GM23338 (cell line): ENCODE data around the gene OSCAR. TPM values are rescaled to one million over a fixed set of nuclear protein-coding genes. Genes with fewer than 3 reads are reported as not detected.

Source experiments
- ATAC-seq: fragments of 200-7000 bp; cut with Tn5 transposase; 3 replicates; pipeline ENCODE4 v1.9.1; 2020
- DNase-seq: peaks from one replicate; pipeline ENCODE4 v3.0.0-alpha.2; 2015; ENCODE audit warnings: low spot score
- H2AFZ ChIP-seq: fragments of 200-600 bp; sonication (generic); 2 replicates; pipeline ENCODE4 v1.8.0; 2016; ENCODE audit warnings: antibody characterized with exemption, mild to moderate bottlenecking, moderate library complexity
- H3F3A ChIP-seq: fragments of 200-600 bp; sonication (generic); replicated peaks from 2 replicates; pipeline ENCODE4 v1.8.0; 2017; ENCODE audit warnings: antibody characterized with exemption, mixed run types, low read depth
- H3K27ac ChIP-seq: fragments of 200-600 bp; sonication (generic); 2 replicates; pipeline ENCODE4 v1.6.1; 2016; ENCODE audit warnings: low read depth
- H3K27me3 ChIP-seq: fragments of 200-600 bp; sonication (generic); 2 replicates; pipeline ENCODE4 v1.8.0; 2016; ENCODE audit warnings: mild to moderate bottlenecking, mixed run types, moderate library complexity; ENCODE audit not compliant: insufficient read depth
- H3K36me3 ChIP-seq: fragments of 200-600 bp; sonication (generic); 2 replicates; pipeline ENCODE4 v1.8.0; 2016; ENCODE audit warnings: mild to moderate bottlenecking; ENCODE audit not compliant: insufficient read depth
- H3K4me1 ChIP-seq: fragments of 200-600 bp; sonication (generic); 2 replicates; pipeline ENCODE4 v1.8.0; 2016; ENCODE audit warnings: mild to moderate bottlenecking, moderate library complexity; ENCODE audit not compliant: insufficient read depth
- H3K4me2 ChIP-seq: fragments of 200-600 bp; sonication (generic); 2 replicates; pipeline ENCODE4 v1.7.1; 2017; ENCODE audit warnings: mixed run types
- H3K4me3 ChIP-seq: fragments of 200-600 bp; sonication (generic); 2 replicates; pipeline ENCODE4 v1.6.1; 2016; ENCODE audit warnings: mixed run types
- H3K79me2 ChIP-seq: fragments of 200-600 bp; sonication (generic); replicated peaks from 2 replicates; pipeline ENCODE4 v1.8.0; 2017; ENCODE audit warnings: mild to moderate bottlenecking; ENCODE audit not compliant: insufficient read depth
- H3K9me2 ChIP-seq: fragments of 200-600 bp; sonication (generic); 2 replicates; pipeline ENCODE4 v1.8.0; 2017; ENCODE audit not compliant: insufficient read depth
- H4K20me1 ChIP-seq: fragments of 200-600 bp; sonication (generic); replicated peaks from 2 replicates; pipeline ENCODE4 v1.8.0; 2017; ENCODE audit warnings: mild to moderate bottlenecking; ENCODE audit not compliant: insufficient read depth
- H3K27ac Mint-ChIP-seq: 2 replicates; pipeline ENCODE4 v1.8.0; 2020; ENCODE audit warnings: inconsistent platforms, mild to moderate bottlenecking, moderate library complexity, mixed read lengths
- H3K27me3 Mint-ChIP-seq: 3 replicates; pipeline ENCODE4 v1.8.0; 2022; ENCODE audit warnings: low read depth, mild to moderate bottlenecking, moderate library complexity, mixed read lengths, inconsistent platforms; ENCODE audit not compliant: insufficient read depth, poor library complexity
- H3K36me3 Mint-ChIP-seq: 3 replicates; pipeline ENCODE4 v1.8.0; 2021; ENCODE audit warnings: low read depth, mild to moderate bottlenecking, inconsistent platforms, moderate library complexity, mixed read lengths
- H3K4me1 Mint-ChIP-seq: 3 replicates; pipeline ENCODE4 v1.8.0; 2020; ENCODE audit warnings: mild to moderate bottlenecking, inconsistent platforms, mixed read lengths
- H3K4me3 Mint-ChIP-seq: 3 replicates; pipeline ENCODE4 v1.8.0; 2021; ENCODE audit warnings: moderate library complexity, mild to moderate bottlenecking, inconsistent platforms, mixed read lengths
- H3K9me3 Mint-ChIP-seq: 3 replicates; pipeline ENCODE4 v1.8.0; 2020; ENCODE audit warnings: moderate library complexity, mild to moderate bottlenecking, inconsistent platforms, mixed read lengths
- EZH2 ChIP-seq: fragments of 200-600 bp; sonication (generic); IDR thresholded peaks from one replicate; pipeline ENCODE4 v1.8.0; 2017; ENCODE audit warnings: antibody characterized with exemption, mild to moderate bottlenecking, low read depth; ENCODE audit not compliant: unreplicated experiment
- POLR2AphosphoS5 ChIP-seq: IDR thresholded peaks from 2 replicates; pipeline ENCODE4 v1.6.1; 2016; ENCODE audit warnings: antibody characterized with exemption, low read depth
- ZNF331 ChIP-seq: fragments of 250-450 bp; sonication (Bioruptor Pico); IDR thresholded peaks from 2 replicates; pipeline ENCODE4 v1.5.0; 2020; ENCODE audit warnings: low read depth, mild to moderate bottlenecking, moderate library complexity
- polyA plus RNA-seq: library from polyadenylated mRNA; unstranded; fragments of >200 nt; fragmentation: Nextera tagmentation; extraction: Ambion mirVana; gene quantifications from 2 replicates; pipeline ENCODE4 v1.2.1, GENCODE V29; 2016
- total RNA-seq: library from RNA; depleted of rRNA; stranded (reverse); fragments of >200 nt; shearing (Covaris generic); gene quantifications from 2 replicates; pipeline ENCODE4 v1.2.3, GENCODE V29; 2014
- TF ChIP-seq, protein P1 (sequence below): fragments of 250-450 bp; sonication (Bioruptor Pico); IDR thresholded peaks from 2 replicates; pipeline ENCODE4 v1.5.0; 2020; ENCODE audit warnings: mild to moderate bottlenecking, moderate library complexity
- TF ChIP-seq, protein P2 (sequence below): IDR thresholded peaks from one replicate; pipeline ENCODE4 v1.6.1; 2018; ENCODE audit warnings: antibody characterized with exemption; ENCODE audit not compliant: unreplicated experiment

Gene OSCAR
- total and polyA plus RNA-seq, 2 experiments from 2014 or later = 0.31 to 1.6 TPM

DNA sequence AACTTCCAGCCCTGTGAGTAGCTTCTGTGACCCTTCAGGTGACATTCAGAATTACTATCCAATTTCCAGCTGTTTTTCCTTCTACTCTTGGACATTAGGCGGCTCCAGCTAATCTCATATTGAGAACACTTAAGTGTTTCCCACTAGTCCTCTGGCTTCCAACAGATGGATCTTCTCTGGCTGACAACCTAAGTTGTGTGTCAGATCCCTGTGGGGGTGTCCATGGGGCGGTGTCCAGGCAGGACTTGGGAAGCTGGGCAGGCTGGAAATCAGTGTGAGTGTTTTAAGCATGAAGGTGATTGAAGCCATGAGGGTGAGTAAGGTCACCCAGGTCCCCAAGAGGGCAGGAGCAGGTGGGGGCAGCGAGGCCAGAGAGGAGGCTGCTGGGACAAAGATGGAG lies 47.1 kb upstream of the OSCAR start (continued):
- TF ChIP-seq, protein P1, sequence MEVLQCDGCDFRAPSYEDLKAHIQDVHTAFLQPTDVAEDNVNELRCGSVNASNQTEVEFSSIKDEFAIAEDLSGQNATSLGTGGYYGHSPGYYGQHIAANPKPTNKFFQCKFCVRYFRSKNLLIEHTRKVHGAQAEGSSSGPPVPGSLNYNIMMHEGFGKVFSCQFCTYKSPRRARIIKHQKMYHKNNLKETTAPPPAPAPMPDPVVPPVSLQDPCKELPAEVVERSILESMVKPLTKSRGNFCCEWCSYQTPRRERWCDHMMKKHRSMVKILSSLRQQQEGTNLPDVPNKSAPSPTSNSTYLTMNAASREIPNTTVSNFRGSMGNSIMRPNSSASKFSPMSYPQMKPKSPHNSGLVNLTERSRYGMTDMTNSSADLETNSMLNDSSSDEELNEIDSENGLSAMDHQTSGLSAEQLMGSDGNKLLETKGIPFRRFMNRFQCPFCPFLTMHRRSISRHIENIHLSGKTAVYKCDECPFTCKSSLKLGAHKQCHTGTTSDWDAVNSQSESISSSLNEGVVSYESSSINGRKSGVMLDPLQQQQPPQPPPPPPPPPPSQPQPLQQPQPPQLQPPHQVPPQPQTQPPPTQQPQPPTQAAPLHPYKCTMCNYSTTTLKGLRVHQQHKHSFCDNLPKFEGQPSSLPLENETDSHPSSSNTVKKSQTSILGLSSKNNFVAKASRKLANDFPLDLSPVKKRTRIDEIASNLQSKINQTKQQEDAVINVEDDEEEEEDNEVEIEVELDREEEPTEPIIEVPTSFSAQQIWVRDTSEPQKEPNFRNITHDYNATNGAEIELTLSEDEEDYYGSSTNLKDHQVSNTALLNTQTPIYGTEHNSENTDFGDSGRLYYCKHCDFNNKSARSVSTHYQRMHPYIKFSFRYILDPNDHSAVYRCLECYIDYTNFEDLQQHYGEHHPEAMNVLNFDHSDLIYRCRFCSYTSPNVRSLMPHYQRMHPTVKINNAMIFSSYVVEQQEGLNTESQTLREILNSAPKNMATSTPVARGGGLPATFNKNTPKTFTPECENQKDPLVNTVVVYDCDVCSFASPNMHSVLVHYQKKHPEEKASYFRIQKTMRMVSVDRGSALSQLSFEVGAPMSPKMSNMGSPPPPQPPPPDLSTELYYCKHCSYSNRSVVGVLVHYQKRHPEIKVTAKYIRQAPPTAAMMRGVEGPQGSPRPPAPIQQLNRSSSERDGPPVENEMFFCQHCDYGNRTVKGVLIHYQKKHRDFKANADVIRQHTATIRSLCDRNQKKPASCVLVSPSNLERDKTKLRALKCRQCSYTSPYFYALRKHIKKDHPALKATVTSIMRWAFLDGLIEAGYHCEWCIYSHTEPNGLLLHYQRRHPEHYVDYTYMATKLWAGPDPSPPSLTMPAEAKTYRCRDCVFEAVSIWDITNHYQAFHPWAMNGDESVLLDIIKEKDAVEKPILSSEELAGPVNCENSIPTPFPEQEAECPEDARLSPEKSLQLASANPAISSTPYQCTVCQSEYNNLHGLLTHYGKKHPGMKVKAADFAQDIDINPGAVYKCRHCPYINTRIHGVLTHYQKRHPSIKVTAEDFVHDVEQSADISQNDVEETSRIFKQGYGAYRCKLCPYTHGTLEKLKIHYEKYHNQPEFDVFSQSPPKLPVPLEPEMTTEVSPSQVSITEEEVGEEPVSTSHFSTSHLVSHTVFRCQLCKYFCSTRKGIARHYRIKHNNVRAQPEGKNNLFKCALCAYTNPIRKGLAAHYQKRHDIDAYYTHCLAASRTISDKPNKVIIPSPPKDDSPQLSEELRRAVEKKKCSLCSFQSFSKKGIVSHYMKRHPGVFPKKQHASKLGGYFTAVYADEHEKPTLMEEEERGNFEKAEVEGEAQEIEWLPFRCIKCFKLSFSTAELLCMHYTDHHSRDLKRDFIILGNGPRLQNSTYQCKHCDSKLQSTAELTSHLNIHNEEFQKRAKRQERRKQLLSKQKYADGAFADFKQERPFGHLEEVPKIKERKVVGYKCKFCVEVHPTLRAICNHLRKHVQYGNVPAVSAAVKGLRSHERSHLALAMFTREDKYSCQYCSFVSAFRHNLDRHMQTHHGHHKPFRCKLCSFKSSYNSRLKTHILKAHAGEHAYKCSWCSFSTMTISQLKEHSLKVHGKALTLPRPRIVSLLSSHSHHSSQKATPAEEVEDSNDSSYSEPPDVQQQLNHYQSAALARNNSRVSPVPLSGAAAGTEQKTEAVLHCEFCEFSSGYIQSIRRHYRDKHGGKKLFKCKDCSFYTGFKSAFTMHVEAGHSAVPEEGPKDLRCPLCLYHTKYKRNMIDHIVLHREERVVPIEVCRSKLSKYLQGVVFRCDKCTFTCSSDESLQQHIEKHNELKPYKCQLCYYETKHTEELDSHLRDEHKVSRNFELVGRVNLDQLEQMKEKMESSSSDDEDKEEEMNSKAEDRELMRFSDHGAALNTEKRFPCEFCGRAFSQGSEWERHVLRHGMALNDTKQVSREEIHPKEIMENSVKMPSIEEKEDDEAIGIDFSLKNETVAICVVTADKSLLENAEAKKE (CRISPR knock-in tag) = no peak
- TF ChIP-seq ZNF331 (CRISPR knock-in tag) = no peak

DNA sequence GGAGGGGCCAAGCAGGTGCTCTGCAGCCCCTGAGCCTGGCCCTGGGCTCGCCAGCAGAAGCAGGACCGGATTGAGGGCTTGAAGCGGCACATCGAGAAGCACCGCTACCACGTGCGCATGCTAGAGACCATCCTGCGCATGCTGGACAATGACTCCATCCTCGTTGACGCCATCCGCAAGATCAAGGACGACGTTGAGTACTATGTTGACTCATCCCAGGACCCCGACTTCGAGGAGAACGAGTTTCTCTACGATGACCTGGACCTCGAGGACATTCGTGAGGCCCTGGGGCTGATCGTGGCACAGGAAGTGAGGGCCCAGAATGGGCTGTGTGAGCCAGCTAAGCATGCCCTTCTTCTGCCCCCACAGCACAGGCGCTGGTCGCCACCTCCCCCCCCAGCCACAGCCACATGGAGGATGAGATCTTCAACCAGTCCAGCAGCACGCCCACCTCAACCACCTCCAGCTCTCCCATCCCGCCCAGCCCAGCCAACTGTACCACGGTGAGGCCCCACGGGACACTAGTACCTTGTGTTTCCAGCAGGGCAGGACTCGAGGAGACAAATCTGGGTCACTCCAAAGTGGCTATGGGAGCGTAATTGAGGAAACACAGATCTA lies 45.0 kb upstream of the OSCAR start:
- H3K9me2 ChIP-seq = no peaks in the 10 kb centered on the region
- Mint-ChIP-seq H3K4me3 (no peak overlapping the region), H3K4me1 (peaks cover 3% of the 10 kb centered on the region), H3K27me3 (peaks cover 16% of the 10 kb centered on the region), H3K9me3 (no peaks in the 10 kb centered on the region), H3K27ac (no peak overlapping the region), H3K36me3 (peaks cover 80% of the 10 kb centered on the region)
- H3K4me2 ChIP-seq = no peak overlapping the region
- peaks cover 29% of the 10 kb centered on the region for H3K36me3 ChIP-seq
- peaks cover 25% of the 10 kb centered on the region for H3K79me2 ChIP-seq
- H3K27ac ChIP-seq = no peak overlapping the region
- H3K27me3 ChIP-seq = no peaks in the 10 kb centered on the region
- H3K4me3 ChIP-seq = no peak overlapping the region
- no peak overlapping the region for H2AFZ ChIP-seq
- H4K20me1 ChIP-seq = peaks cover 36% of the 10 kb centered on the region
- DNase-seq = no peak
- H3K4me1 ChIP-seq = no peaks in the 10 kb centered on the region
- H3F3A ChIP-seq = 0 out of 2 replicates have a peak, but pooled peaks cover 3% of the 10 kb centered on the region
- no peak for ATAC-seq
- TF ChIP-seq POLR2AphosphoS5 (no peak), EZH2 (no peak), ZNF331 (CRISPR knock-in tag) (no peak)
- TF ChIP-seq, protein P2, sequence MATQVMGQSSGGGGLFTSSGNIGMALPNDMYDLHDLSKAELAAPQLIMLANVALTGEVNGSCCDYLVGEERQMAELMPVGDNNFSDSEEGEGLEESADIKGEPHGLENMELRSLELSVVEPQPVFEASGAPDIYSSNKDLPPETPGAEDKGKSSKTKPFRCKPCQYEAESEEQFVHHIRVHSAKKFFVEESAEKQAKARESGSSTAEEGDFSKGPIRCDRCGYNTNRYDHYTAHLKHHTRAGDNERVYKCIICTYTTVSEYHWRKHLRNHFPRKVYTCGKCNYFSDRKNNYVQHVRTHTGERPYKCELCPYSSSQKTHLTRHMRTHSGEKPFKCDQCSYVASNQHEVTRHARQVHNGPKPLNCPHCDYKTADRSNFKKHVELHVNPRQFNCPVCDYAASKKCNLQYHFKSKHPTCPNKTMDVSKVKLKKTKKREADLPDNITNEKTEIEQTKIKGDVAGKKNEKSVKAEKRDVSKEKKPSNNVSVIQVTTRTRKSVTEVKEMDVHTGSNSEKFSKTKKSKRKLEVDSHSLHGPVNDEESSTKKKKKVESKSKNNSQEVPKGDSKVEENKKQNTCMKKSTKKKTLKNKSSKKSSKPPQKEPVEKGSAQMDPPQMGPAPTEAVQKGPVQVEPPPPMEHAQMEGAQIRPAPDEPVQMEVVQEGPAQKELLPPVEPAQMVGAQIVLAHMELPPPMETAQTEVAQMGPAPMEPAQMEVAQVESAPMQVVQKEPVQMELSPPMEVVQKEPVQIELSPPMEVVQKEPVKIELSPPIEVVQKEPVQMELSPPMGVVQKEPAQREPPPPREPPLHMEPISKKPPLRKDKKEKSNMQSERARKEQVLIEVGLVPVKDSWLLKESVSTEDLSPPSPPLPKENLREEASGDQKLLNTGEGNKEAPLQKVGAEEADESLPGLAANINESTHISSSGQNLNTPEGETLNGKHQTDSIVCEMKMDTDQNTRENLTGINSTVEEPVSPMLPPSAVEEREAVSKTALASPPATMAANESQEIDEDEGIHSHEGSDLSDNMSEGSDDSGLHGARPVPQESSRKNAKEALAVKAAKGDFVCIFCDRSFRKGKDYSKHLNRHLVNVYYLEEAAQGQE = no peak
